HUES64 (cell line): ENCODE results near the gene KDM1A.

ENCODE experiments used
- H3K27ac ChIP-seq: 2 replicates; pipeline ENCODE4 v1.7.0; 2013; ENCODE audit warnings: low read depth, low read length, inconsistent platforms
- H3K27me3 ChIP-seq: 2 replicates; pipeline ENCODE4 v1.6.1; 2013; ENCODE audit warnings: mild to moderate bottlenecking, low read length; ENCODE audit not compliant: insufficient read depth
- H3K36me3 ChIP-seq: 2 replicates; pipeline ENCODE4 v1.6.1; 2013; ENCODE audit warnings: mild to moderate bottlenecking, low read length; ENCODE audit not compliant: insufficient read depth
- H3K4me1 ChIP-seq: 2 replicates; pipeline ENCODE4 v1.6.1; 2013; ENCODE audit warnings: mild to moderate bottlenecking, low read length, moderate library complexity; ENCODE audit not compliant: insufficient read depth
- H3K4me3 ChIP-seq: 2 replicates; pipeline ENCODE4 v1.5.1; 2013; ENCODE audit warnings: mild to moderate bottlenecking, low read length, moderate library complexity
- H3K9ac ChIP-seq: 2 replicates; pipeline ENCODE4 v1.6.1; 2013; ENCODE audit warnings: mild to moderate bottlenecking, low read depth, low read length
- H3K9me3 ChIP-seq: 2 replicates; pipeline ENCODE4 v1.6.1; 2013; ENCODE audit warnings: low read depth, low read length; ENCODE audit not compliant: insufficient read depth
- WGBS: fragments of 150-250, 120-280 bp; methylation state at CpG from one replicate; pipeline ENCODE4 v1.1.7; 2013; ENCODE audit warnings: missing lambda C conversion rate; 5-methylcytosine and 5-hydroxymethylcytosine counted together

Gene KDM1A

GRCh38 chr1:23124259-23125026 is 105.2 kb downstream of the KDM1A start:
- H3K9me3 ChIP-seq: no peaks in the 10 kb centered on the region
- no peaks in the 10 kb centered on the region for H3K36me3 ChIP-seq
- H3K27ac ChIP-seq: no peak overlapping the region
- peaks cover 18% of the 10 kb centered on the region for H3K4me1 ChIP-seq
- 94% methylated on average over 4 of the region's 4 CpGs for WGBS
- H3K4me3 ChIP-seq: no peak overlapping the region
- no peak overlapping the region for H3K9ac ChIP-seq
- H3K27me3 ChIP-seq: no peaks in the 10 kb centered on the region

GRCh38 chr1:23125489-23125888 is 106.2 kb downstream of the KDM1A start:
- H3K27ac ChIP-seq: no peak overlapping the region
- H3K4me1 ChIP-seq: peaks cover 18% of the 10 kb centered on the region
- 88% methylated on average over 3 of the region's 4 CpGs for WGBS

GRCh38 chr1:23126200-23126599 is 106.9 kb downstream of the KDM1A start:
- Histone ChIP-seq H3K36me3 (no peaks in the 10 kb centered on the region), H3K27ac (no peak overlapping the region), H3K4me3 (no peak overlapping the region), H3K9ac (no peak overlapping the region), H3K9me3 (no peaks in the 10 kb centered on the region), H3K27me3 (no peaks in the 10 kb centered on the region), H3K4me1 (peaks cover 18% of the 10 kb centered on the region)
- WGBS: 81% methylated on average over 1 of the region's 1 CpG

More at GRCh38 chr1:23125489-23125888, 106.2 kb downstream of the KDM1A start:
- Histone ChIP-seq H3K4me3 (no peak overlapping the region), H3K27me3 (no peaks in the 10 kb centered on the region), H3K36me3 (no peaks in the 10 kb centered on the region), H3K9me3 (no peaks in the 10 kb centered on the region), H3K9ac (no peak overlapping the region)

GRCh38 chr1:23126801-23127200 is 107.5 kb downstream of the KDM1A start:
- 92% methylated on average over 3 of the region's 3 CpGs for whole genome bisulfite sequencing
- H3K36me3 ChIP-seq: no peaks in the 10 kb centered on the region

GRCh38 chr1:23129846-23130245 is 110.6 kb downstream of the KDM1A start:
- H3K4me1 ChIP-seq: peaks cover 9% of the 10 kb centered on the region
- H3K4me3 ChIP-seq: no peak overlapping the region
- H3K9me3 ChIP-seq: no peaks in the 10 kb centered on the region
- no peaks in the 10 kb centered on the region for H3K36me3 ChIP-seq
- no peak overlapping the region for H3K27ac ChIP-seq
- H3K9ac ChIP-seq: no peak overlapping the region
- H3K27me3 ChIP-seq: no peaks in the 10 kb centered on the region

More at GRCh38 chr1:23126801-23127200, 107.5 kb downstream of the KDM1A start:
- H3K9me3 ChIP-seq: no peaks in the 10 kb centered on the region
- H3K9ac ChIP-seq: no peak overlapping the region
- no peak overlapping the region for H3K27ac ChIP-seq
- no peaks in the 10 kb centered on the region for H3K27me3 ChIP-seq
- H3K4me1 ChIP-seq: peaks cover 18% of the 10 kb centered on the region
- H3K4me3 ChIP-seq: no peak overlapping the region

- H3K27ac ChIP-seq: no peak overlapping the region
These were observed 112.8 kb downstream of the KDM1A start for GRCh38 chr1:23132033-23132432.

More at GRCh38 chr1:23132033-23132432, 112.8 kb downstream of the KDM1A start:
- Histone ChIP-seq H3K9ac (no peak overlapping the region), H3K36me3 (no peaks in the 10 kb centered on the region), H3K27me3 (no peaks in the 10 kb centered on the region), H3K9me3 (no peaks in the 10 kb centered on the region), H3K4me3 (no peak overlapping the region), H3K4me1 (peaks cover 14% of the 10 kb centered on the region)
- WGBS: 80% methylated on average over 1 of the region's 1 CpG
